Medulla oblongata (tissue), 1 donor: ENCODE data around the gene SYNPO2.

Experiments used
- DNase-seq: peaks from one replicate; pipeline ENCODE4 v3.0.0-alpha.2; 2015; ENCODE audit errors: extremely low spot score

SYNPO2 gene

DNA sequence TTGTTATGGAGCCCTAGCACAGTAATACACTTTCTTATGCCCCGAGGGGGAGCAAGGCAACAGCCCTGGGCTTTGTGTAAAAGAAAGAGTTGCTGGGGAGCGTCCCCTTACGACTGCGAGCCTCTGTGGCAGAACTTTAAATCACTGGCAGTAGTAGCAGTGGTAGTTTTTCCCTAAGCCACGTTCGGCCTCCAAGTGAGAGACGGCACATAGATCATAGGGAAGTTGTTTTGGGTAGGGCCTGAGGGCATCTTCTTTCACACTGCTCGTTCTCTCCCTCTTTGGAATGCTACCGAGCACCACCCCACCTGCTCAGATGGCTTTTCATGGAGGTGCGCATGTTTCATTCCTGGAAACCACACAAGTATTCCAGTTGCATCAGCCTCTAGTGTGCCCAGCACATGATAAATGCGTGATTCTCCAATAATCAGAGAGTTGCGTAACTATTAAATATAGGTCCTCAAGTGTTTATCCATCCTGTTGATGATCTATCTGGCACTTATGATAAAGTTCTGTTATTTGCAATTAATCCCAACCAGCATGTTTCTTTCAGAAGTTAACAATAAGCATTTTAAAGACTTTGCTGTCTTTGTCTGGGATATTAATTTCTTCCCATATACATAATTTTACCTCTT lies 7.0 kb upstream of the SYNPO2 start:
- no peak for DNase-seq

DNA sequence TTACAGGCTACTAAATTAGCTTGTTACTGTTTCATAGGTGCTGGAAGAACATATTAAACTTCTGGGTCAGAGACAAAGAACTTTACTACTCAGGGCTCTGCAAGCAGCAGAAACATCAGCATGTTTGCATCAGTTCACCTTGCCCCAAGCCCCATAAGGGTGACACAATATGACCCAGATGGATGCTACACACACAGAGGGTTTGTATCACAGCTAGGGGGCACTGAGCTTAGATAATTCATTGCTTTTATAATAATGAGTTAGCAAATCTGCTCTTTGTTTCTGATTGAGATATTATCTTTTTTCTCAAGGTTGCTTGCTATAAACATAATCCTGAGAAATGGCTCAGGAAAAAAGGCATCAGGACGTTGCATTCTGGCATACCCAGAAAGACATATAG lies 4.8 kb upstream of the SYNPO2 start:
- DNase-seq, result no peak

DNA sequence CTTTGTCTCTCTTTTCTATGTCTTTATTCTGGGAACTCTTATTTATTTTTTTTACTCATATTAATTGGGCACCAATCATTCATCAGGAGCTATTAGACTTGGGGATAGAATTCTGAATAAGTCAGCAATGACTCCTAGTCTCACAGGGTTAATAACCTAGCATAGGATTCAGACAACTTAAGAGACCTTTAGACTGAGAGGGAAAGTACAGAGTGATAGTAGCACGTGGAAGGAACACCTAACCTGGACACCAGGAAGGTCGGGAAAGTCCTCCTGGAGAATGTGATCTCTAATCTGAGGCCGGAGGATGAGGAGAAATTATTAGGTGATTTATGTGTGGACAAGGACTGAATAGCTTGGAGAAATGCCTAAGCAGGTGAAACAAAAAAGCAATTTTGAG lies 3.9 kb upstream of the SYNPO2 start:
- no peak for DNase-seq

DNA sequence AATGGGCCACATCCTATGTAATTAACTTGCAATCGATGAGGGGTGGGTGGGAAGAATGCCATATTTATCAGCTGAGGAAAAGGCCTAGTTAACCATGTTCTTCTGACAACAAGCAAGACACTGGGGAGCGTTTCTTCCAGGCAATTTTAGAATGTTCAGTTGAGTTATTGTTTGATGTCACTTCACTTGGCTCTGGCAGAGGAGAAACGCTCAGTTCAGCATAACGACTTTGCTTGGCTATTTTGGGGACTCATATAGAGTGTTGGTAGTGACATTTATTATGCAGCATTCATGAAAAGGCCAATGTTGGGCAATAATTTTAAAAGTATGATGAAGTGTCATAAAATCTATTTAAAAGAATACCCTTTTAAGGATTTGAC lies 648 bp downstream of the SYNPO2 start:
- DNase-seq, result peak; percentile 30

DNA sequence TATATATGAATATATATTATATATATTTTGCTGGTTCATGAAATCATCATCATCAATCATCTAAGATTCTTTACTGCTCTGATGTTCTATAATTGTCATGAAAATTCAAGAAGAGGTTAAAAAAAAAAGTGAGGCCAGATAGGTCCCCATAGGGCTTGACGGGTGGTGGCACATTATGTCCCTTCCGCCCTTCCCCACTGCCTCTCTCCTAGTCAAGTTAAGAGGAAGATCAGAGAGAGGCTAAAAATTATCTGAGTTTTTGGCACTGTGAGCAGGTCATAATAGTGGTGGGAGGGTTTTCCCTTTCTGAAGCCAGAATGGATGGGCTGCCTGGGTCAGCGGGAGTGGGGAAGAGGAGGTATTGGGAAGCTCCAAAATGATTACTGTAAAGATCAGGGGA lies 5.4 kb downstream of the SYNPO2 start:
- no peak for DNase-seq

DNA sequence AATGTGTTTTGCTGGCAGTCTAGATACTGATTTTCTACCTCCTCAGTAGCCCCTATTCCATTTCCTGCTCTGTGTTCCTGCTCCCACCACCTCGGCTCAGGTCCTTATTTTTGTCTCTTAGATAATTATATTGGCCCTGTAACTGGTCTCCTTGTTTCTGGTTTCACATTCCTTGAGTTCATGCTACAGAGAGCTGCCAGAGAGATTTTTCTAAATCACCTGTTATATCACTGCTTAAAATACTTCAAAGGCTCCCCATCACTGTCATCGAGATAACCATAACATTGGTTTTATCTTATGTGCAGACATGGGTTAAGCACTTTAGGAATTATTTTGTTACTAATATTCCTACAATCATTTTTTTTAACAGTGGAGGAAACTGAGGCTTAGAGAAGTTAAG lies 9.6 kb downstream of the SYNPO2 start:
- no peak for DNase-seq

DNA sequence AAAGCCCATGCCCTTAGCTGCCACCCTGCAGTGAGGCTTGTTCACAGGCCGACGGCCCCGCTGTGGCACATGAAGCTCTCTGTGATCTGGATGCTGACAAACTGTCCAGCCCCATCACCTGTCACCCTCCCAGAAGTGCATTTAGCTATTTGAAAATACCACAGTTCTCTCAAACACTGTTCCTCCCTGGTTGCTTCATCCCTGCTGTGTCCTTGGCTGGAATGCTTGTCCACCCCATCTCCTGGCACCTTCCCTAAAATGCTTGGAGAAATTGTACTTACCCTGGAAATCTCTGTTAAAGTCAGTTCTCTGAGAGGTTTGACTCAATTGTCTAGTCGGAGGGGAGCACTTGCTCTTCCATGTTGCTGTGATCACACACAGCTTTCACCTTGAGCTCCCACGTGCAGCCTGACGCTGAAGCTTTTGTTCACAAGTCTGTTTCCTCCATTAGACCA lies 10.1 kb downstream of the SYNPO2 start:
- DNase-seq, result no peak

DNA sequence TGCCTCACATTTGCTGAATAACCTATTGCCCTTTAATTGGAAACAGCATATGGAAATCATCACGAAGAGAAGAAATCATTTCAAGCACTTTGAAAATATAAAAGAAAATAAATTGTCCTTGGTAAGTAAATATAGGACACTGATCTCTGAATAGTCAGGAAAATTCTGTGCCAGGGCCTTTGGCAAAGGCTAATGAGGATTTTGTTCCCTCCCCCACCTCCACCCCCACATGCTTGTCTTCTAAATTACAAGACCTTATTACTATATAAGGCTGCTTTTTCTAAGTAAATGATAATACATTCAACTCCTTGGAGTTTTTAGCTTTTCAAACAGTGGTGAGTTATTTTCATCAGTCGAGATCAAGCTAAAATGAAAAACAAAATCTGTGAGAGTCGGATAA lies 15.8 kb downstream of the SYNPO2 start:
- DNase-seq, result peak; percentile 43

DNA sequence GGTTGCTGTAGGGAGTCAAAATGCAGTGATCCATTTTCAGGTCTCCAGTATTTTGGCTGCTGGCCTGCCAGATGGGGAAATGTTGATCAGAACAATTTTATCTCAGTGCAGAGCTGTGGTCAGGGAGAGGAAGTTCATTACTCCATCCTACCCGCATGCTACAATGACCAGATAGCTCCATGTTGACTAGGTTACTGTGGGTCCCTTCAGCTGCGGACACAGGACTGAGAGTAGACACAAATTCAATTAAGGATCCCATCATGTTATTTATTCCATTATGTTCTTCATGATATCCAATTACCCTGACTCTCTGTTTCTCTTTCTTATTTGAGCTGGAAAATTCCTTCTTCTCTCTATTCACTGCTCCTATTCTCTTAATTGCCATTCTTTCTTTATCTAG lies 16.3 kb downstream of the SYNPO2 start:
- DNase-seq, result no peak

DNA sequence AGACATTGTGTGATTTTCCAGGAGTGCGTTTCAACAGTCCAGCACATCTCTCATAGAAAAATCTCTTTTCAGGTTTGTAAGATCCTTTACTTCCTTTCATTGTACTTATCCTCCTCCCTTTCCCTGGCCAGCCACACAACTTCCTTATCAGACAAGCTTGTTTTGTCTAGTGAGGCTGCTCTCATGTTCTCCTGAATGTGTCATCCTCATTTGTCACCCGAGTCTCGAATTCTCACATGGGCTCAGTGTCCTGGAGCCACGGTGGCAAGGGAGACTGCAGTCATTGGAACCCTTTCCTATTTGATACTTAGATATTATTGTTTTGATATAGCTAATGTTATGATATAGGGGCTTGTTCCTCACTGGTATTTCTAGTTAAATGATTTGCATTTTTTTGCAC lies 16.9 kb downstream of the SYNPO2 start:
- no peak for DNase-seq

DNA sequence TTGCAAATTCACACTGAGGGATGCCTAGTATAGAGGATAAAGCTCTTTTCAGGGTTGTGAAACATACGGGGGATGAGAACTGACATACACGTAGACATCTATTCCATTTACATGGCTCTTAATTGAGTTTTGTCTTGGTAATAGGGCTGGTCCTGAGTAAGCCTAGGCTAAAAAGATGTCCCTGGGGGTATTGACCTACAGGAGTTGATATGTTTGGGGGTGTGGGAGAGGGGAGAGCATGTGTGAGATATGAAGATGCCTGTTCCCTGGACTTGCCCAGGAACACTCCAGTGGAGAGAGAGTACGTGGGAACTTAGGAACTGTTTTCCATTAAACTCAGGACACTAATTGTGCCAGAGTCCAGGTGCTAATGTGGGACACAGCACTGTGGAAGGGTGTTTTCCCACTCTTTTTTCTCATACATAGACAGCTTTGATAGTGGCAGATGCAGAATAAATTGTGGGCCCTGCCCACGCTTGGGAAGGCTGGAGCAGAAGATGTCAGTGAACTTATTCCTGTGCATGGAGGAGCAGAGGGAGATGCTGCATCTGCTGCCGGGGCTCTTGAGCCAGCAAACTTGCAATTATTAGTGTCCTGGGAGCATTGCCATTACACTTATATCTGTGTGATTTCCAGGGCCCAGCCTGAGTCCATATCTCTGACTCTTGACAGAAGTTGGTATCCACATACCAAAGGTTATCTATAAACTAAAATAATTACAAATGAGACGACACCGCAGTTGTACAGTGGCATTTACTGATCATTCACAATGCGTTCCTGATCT lies 20.7 kb downstream of the SYNPO2 start:
- no peak for DNase-seq

DNA sequence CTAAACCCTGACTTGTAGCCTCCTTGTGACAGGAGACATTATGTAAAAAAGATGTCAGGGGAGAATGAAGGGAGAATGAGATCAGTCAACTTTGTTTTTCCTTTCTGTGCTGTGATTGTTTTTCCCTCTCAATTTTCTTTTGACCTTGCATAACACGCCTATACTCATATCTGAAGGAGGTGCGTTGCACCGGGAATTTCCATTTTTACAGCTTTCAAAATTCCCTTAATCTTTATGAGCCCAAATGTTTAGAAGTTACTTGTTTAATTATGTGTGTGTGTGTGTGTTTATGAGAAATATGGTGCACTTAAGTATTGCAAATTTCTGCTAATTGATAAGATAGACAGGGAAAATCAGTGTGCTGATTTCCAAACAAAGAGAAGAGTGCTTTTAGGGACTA lies 21.6 kb downstream of the SYNPO2 start:
- DNase-seq, result no peak

DNA sequence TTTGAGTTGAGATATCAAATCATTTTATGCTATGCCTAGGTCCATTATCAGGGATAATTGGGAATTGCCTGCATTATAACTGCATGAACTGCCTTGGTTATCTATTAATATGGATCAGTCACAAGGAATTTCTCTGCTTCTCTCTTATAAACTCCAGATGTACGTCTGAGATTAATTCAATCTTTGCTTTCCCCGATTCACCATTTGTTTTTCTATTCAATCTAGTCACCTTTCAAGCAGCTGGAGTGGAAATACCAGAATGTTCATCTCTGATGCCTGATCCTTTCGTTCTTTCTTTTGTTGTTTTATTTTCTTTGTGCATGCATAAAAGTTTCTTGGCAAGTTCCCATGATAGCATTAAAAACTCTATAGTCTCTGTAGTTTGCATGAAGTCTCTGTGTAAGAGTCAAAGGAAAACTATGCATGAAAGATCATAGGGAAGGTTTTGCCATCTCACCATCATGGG lies 22.6 kb downstream of the SYNPO2 start:
- DNase-seq, result no peak

DNA sequence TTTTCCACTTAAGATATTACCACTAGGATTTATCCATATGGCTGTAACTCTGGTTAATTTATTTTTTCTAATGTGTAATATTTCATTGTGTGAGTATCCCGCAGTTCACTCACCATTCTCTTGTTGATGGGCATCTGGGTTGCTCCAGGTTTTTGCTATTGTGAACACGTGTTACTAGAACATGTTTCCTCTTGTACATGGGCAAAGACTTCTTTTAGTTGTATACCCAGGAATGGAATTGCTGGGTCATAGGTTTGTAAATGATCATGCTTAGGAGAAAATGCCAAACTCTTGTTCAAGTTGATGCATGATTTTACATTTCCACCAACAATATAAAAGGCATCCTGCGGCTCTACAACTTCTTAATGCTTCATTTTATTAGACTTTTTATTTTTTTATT lies 26.8 kb downstream of the SYNPO2 start:
- DNase-seq, result no peak

DNA sequence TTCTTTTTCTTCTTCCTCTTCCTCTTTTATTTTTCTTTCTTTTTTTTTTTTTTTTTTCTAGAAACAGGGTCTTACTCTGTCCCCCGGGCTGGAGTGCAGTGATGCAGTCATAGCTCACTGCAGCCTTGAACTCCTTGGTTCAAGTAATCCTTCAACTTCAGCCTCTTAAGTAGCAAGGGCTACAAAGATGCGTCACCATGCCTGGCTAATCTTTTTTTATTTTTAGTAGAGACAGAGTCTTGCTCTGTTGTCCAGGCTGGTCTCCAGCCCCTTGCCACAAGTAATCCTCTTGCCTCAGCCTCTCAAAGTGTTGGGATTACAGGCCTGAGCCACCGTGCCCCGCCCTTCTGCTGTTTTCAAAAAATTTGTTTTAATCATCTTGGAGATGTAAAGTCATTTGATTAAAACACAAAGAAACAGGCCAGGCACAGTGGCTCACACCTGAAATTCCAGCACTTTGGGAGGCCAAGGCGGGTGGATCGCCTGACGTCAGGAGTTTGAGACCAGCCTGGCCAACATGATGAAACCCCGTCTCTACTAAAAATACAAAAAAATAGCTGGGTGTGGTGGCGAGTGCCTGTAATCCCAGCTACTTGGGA lies 28.1 kb downstream of the SYNPO2 start:
- no peak for DNase-seq

DNA sequence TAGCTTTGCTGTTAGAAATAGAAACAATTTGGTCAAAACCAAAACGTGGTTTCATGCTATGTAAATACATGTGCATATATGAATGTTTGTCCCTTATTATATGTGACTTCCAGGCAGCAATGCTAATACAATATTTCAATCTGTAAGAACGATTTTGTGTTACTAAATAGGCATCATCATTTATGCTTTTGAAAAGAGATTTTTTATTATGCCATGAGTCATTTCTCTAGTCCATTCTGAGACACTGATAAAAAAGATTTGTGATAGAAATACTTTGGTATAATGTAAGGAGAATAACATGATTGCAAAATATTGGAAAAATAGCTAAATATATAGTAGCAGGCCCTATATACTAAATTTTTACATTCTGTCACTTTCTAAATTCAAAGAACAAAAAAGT lies 28.9 kb downstream of the SYNPO2 start:
- no peak for DNase-seq

DNA sequence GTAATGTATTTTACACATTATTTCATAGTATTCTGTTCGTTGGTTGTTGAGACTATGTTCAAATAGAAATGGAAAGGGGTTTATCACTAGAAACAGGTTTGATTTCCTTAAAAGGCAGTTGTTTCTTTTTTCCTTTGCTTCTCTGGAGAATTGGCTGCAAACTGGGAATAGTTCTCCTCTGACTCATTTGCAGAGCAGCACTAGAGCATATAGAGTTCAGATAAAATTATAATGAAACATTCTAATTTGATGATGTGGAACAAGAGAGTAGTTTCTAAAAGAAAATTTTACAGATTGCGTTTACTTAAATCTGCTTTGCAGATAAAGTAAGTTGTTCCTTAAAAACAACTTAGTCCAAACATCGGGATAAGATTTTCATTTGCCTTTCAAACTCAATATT lies 29.7 kb downstream of the SYNPO2 start:
- DNase-seq, result peak; percentile 41

DNA sequence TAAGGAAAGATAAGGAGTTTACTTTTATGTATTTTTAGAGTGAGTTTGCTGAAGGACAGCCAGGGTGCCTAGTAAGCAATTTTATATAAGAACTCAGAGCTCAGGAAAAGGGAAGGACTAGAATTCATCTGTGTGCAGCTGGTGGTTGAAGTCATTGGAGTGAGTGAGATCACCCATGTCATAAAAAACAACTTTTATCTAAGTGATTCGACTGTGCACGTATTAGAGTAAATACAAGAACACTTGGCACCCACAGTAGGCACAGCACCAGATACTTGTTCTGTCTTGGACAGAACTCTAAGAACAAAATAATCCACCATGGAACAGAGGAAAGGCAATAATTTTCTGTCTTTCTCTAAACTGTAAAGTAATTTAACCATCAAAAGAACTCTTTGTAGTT lies 31.6 kb downstream of the SYNPO2 start:
- DNase-seq, result no peak

DNA sequence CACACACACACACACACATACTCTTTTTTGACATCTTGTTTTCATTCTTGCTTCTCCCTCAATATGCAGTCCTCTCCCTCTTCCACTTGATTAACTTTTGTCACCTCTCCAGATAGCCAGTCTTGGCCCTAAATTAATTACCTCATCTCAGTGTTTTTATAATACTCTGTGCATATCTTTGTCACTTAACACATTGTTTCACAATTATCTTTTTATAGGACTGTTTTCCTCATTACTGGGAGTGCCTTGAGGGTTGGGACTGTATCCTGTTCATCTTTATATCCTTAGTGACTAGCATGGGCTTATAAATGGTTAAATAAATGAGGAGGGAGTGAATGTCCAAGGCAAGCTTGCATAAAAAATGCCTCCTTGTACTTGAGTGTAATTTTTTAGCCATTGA lies 33.1 kb downstream of the SYNPO2 start:
- no peak for DNase-seq

DNA sequence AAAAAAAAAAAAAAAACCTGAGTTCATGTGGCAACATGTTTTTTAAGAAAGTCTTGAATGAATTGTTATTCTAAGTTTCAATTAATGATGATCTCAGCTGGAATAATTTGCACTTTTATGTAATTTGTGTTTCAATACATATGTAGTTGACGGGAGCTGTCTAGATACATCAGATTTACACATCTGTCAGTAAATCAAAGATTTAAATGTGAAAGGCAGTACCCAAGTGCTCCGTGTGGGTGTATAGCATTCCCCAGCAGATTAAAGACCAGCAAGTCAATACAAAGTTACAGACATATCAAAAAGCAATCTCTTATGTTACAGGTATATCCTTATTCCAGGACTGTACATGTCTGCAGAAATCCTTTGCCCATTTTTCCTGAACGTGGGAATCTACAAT lies 35.2 kb downstream of the SYNPO2 start:
- DNase-seq, result no peak

DNA sequence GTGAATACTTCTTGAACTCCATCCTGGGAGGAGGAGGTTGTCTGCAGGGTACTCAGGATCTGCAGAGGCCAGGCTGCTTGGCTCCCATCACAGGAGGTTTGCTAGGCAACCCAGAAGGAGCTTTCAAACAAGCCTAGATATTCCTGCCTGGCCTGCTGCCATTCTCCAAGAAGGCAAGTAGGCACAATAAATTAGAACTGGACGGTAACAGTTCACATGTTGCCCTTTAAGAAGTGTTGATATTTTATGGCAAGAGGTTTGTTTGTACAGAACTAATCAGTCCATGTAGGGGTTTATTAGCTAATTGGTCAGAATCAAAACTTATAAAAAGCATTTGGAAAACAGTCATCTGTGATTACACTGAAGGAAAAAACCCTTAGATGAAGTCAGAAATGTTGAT lies 39.3 kb downstream of the SYNPO2 start:
- peak; percentile 60 for DNase-seq

DNA sequence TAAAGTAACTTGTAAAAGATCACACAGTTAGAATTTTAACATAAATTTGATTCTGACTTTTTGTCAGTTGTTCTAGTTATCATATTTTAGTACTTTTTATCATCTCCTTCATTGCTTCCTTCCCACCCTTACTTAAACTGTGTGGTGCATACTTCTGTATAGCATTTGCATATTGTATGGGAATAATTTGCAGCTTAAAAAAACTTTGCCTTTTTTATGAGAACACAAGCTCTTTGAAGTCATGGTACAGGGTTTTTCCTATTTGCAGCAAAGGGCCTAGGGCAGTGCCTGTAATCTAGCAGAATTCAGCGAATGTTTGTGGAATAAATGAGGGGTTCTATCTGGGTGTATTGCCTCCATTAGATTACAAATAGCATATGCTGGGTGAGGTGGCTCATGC lies 41.6 kb downstream of the SYNPO2 start:
- no peak for DNase-seq

DNA sequence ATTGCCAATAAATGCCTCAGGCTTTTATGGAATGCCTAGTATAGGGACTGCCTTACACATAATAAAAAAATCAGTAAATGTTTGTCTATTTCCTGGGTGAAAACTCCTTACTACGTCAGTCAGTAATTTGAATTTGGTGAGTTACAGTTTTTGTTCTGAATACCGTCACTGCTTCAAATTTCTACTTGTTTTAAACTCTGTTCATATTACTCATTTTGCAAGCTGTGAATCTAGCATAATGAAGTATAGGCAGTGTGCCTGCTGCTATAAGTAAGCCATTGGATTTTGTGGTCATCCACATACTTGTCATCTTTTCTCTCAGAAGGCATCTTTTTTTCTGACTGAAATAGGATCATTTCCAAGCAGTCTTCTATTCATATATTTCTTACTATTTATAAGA lies 43.1 kb downstream of the SYNPO2 start:
- no peak for DNase-seq
